Naive B cell (primary cell): ENCODE measurements around the gene SMARCC2. TPM values are rescaled to one million over a fixed set of nuclear protein-coding genes. Genes with fewer than 3 reads are reported as not detected.

ENCODE experiments used
- ATAC-seq, 2 donors: fragments of 150-1000 bp; cut with Tn5 transposase; 2 replicates each; pipeline ENCODE4 v1.10.0; 2021; ENCODE audit warnings: low read depth in 2 of 2, mild to moderate bottlenecking in 2 of 2, moderate library complexity in 2 of 2
- DNase-seq: peaks from one replicate; pipeline ENCODE4 v3.0.0; 2022
- H3K27ac Mint-ChIP-seq, 6 donors: one replicate each; pipeline ENCODE4 v1.8.0; 2020 to 2022; ENCODE audit warnings: mild to moderate bottlenecking in 6 of 6, mixed read lengths in 6 of 6, moderate library complexity in 5 of 6, inconsistent platforms in 2 of 6
- H3K27me3 Mint-ChIP-seq, 3 donors: one replicate each; pipeline ENCODE4 v1.8.0; 2021 to 2022; ENCODE audit warnings: mixed read lengths in 3 of 3, mild to moderate bottlenecking in 1 of 3
- H3K36me3 Mint-ChIP-seq, 2 donors: one replicate each; pipeline ENCODE4 v1.8.0; 2020 to 2022; ENCODE audit warnings: mixed read lengths in 2 of 2, inconsistent platforms in 1 of 2, mild to moderate bottlenecking in 1 of 2
- H3K4me1 Mint-ChIP-seq, 3 donors: one replicate each; pipeline ENCODE4 v1.8.0; 2020 to 2022; ENCODE audit warnings: mixed read lengths in 3 of 3, inconsistent platforms in 1 of 3, mild to moderate bottlenecking in 1 of 3, moderate library complexity in 1 of 3
- H3K4me3 Mint-ChIP-seq, 8 donors: one replicate each; pipeline ENCODE4 v1.8.0; 2020 to 2022; ENCODE audit warnings: mild to moderate bottlenecking in 8 of 8, mixed read lengths in 8 of 8, moderate library complexity in 8 of 8, inconsistent platforms in 2 of 8
- H3K9me3 Mint-ChIP-seq, 7 donors: one replicate each; pipeline ENCODE4 v1.8.0; 2020 to 2022; ENCODE audit warnings: mixed read lengths in 7 of 7, mild to moderate bottlenecking in 5 of 7, inconsistent platforms in 2 of 7, moderate library complexity in 1 of 7
- polyA plus RNA-seq, 6 donors: library from polyadenylated mRNA; unstranded; fragments of 300-500 nt; fragmentation: Illumina TruSeq; gene quantifications; one replicate each; pipeline ENCODE4 v1.2.3, GENCODE V29; 2021; ENCODE audit warnings: low read depth in 6 of 6

Gene SMARCC2
- polyA plus RNA-seq = 100 to 1,000 TPM in 1 of 6 donors, 10 to 100 TPM in 5; 33.3 to 112 (median 64.8) TPM

DNA sequence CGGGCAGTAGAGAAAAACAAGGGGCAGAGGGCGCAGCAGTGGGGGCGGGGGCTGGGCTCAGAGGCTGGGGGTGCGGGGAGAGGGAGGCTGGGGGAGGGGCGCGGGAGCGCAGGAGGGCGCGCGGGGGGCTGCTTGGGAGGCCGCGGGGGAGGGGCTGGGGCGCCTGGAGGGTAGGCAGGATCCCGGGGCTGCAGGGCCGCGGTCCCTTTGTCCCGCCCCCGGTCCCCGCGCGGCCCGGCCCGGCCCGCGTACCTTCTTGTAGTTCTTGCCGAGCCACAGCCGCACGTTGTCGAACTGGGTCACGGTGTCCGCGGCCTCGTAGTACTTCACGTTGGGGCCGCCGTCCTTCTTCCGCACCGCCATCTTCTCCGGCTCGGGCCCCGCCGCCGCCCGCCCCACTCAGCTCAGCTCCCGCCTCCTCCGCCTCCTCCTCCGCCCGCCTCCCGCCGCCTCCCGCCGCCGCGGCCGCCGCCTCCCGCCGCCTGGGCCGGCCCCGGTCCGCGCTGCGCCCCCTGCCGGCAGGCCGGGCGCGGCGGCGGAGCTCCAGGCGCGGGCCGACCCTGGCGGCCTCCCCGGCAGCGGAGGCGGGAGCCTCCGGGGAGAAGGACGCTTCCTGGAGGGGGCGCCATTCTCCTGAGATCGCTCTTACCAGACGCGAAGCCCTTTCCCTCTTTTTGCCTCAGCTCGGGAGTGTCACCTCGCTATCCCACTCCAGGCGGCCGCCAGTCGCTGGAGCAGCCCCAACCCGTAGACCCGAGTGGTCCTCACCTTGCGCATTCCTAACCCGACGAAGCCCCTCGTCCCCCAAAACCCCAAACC, at the start of gene SMARCC2:
Gene SMARCC2, minus strand, starts transcription at position 385 of the 819 bp plus-strand sequence. Its CDS starts 22 bp downstream, at position 363.
- ATAC-seq (peak; percentile 83 to 86), DNase-seq (peak; percentile 84)
- Mint-ChIP-seq H3K27me3 (no peaks in the 10 kb centered on the region), H3K4me3 (peak within 1 kb of the TSS; percentile 88 to 99 (median 95)), H3K9me3 (no peaks in the 10 kb centered on the region), H3K27ac (peak within 1 kb of the TSS; percentile 96 to 100 (median 98)), H3K4me1 (peaks cover 43 to 48% (median 44%) of the 10 kb centered on the region in 3 donors), H3K36me3 (no peaks in the 10 kb centered on the region)

DNA sequence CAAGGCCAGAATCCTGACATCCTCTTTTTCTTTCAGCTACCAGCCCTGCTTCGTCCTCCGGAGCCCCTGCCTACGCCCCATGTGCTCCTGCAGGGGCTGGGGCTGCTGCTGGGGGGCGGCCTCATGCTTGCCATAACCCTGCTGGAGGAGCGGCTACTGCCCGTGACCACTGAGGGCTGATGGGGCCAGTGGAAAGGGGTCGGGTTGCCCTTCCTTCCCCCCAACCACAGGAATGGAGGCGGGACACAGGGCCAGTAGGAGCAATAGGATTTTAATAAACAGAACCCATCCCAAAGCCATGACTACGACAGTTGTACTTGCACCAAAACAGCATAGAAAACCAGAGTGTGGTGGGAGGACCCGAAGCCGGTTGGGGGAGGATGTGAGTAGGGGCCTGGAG, 48.3 kb upstream of the SMARCC2 start:
- H3K9me3 Mint-ChIP-seq = no peaks in the 10 kb centered on the region
- ATAC-seq (no peak), DNase-seq (no peak)
- peaks cover 3 to 16% (median 8%) of the 10 kb centered on the region in 3 donors for H3K4me1 Mint-ChIP-seq
- peaks cover 0 to 11% of the 10 kb centered on the region in 2 donors for H3K36me3 Mint-ChIP-seq
- H3K4me3 Mint-ChIP-seq = no peak overlapping the region
- peak overlapping the region in 1 of 6 donors; percentile 33 for H3K27ac Mint-ChIP-seq
- H3K27me3 Mint-ChIP-seq = no peaks in the 10 kb centered on the region

DNA sequence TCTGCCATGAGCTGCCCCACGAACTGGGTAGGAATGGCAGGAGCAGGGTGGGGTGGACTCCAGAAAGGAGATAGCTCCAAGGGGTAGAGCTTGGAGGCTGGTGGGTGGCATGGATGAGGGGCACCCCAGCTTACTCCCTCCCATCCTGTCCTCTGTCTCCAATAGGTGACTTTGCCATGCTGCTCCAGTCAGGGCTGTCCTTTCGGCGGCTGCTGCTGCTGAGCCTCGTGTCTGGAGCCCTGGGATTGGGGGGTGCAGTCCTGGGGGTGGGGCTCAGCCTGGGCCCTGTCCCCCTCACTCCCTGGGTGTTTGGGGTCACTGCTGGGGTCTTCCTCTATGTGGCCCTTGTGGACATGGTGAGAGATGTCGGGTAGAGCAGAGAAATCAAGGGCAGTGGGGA, 47.7 kb upstream of the SMARCC2 start:
- peaks cover 0 to 10% (median 2%) of the 10 kb centered on the region in 3 donors for H3K4me1 Mint-ChIP-seq
- no peak for DNase-seq
- H3K27me3 Mint-ChIP-seq = no peaks in the 10 kb centered on the region
- H3K9me3 Mint-ChIP-seq = no peaks in the 10 kb centered on the region
- peak overlapping the region in 1 of 6 donors; percentile 95 for H3K27ac Mint-ChIP-seq
- H3K36me3 Mint-ChIP-seq = peaks cover 0 to 6% of the 10 kb centered on the region in 2 donors
- peak overlapping the region in 1 of 8 donors; percentile 79 for H3K4me3 Mint-ChIP-seq
- no peak for ATAC-seq

DNA sequence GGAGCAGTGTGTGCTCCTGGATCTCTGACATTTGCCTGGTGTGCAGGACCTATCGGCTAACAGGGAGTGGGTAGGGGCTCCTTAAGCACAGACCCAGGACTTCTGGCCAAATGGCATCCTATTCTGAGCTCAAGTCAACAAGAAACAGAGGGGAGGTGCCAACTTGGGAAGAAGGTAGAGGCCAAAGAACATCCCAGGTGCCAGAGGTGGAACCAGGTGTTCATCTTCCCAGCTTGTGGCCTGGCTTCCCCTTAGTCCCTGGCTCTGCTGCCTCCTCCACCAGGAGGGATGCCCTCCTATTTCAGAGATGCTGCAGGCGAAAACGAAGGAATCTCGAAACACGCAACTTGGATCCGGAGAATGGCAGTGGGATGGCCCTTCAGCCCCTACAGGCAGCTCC, 46.8 kb upstream of the SMARCC2 start:
- H3K9me3 Mint-ChIP-seq = no peaks in the 10 kb centered on the region
- no peaks in the 10 kb centered on the region for H3K27me3 Mint-ChIP-seq
- no peak for DNase-seq
- H3K4me3 Mint-ChIP-seq = no peak overlapping the region
- ATAC-seq = no peak
- peaks cover 0 to 4% (median 0%) of the 10 kb centered on the region in 3 donors for H3K4me1 Mint-ChIP-seq
- no peak overlapping the region for H3K27ac Mint-ChIP-seq
- no peaks in the 10 kb centered on the region for H3K36me3 Mint-ChIP-seq

DNA sequence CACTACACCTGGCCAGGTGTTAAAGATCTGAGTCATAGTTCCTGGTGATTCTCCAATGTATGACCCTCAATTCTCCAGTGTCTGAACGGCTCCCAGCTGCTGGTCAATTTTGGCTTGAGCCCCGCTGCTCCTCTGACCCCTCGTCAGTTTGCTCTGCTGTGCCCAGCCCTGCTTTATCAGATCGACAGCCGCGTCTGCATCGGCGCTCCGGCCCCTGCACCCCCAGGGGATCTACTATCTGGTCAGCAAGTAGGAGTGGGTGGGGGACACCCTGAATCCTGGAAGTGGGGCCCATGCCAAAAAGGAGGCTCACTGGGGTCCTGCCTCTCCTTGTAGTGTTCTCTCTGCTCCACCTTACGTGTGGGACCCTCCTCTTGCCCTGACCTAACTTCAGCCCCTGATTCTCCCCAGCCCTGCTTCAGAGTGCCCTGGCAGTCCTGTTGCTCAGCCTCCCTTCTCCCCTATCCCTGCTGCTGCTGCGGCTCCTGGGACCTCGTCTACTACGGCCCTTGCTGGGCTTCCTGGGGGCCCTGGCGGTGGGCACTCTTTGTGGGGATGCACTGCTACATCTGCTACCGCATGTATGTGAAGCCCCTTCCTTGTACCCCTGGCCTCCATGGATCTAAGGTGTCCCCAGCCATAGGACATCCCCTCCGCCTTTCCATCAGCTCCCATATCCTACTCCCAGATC, 45.6 kb upstream of the SMARCC2 start:
- DNase-seq = no peak
- Mint-ChIP-seq H3K4me3 (no peak overlapping the region), H3K27ac (no peak overlapping the region), H3K9me3 (no peaks in the 10 kb centered on the region), H3K36me3 (no peaks in the 10 kb centered on the region), H3K4me1 (peaks cover 0 to 8% (median 6%) of the 10 kb centered on the region in 3 donors), H3K27me3 (no peaks in the 10 kb centered on the region)
- ATAC-seq = no peak

DNA sequence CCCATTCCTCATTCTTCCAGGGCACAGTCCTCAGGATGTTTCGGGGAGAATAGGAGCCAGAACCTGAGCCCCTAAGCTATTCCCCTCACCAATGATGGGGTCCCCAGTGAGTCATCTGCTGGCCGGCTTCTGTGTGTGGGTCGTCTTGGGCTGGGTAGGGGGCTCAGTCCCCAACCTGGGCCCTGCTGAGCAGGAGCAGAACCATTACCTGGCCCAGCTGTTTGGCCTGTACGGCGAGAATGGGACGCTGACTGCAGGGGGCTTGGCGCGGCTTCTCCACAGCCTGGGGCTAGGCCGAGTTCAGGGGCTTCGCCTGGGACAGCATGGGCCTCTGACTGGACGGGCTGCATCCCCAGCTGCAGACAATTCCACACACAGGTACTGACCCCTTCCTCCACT, 41.9 kb upstream of the SMARCC2 start:
- ATAC-seq (no peak), DNase-seq (no peak)
- Mint-ChIP-seq H3K36me3 (no peaks in the 10 kb centered on the region), H3K4me3 (peak overlapping the region in 2 of 8 donors; percentile 43 to 64), H3K9me3 (no peaks in the 10 kb centered on the region), H3K4me1 (peaks cover 2 to 8% (median 6%) of the 10 kb centered on the region in 3 donors), H3K27me3 (no peaks in the 10 kb centered on the region), H3K27ac (no peak overlapping the region)

- Mint-ChIP-seq H3K4me1 (peaks cover 5 to 8% (median 8%) of the 10 kb centered on the region in 3 donors), H3K27me3 (no peaks in the 10 kb centered on the region), H3K4me3 (no peak overlapping the region), H3K9me3 (no peaks in the 10 kb centered on the region), H3K27ac (peak overlapping the region in 1 of 6 donors; percentile 32), H3K36me3 (no peaks in the 10 kb centered on the region)
- DNase-seq (no peak), ATAC-seq (no peak)
Observed at GRCh38 chr12:56230432-56231183, 41.3 kb upstream of the SMARCC2 start.

- ATAC-seq = no peak
- no peak within 1 kb of the TSS for H3K4me3 Mint-ChIP-seq
- no peaks in the 10 kb centered on the region for H3K9me3 Mint-ChIP-seq
- peak within 1 kb of the TSS in 2 of 6 donors; percentile 32 to 53 for H3K27ac Mint-ChIP-seq
- no peak for DNase-seq
- no peaks in the 10 kb centered on the region for H3K36me3 Mint-ChIP-seq
- H3K4me1 Mint-ChIP-seq = peaks cover 12 to 15% (median 14%) of the 10 kb centered on the region in 3 donors
- no peaks in the 10 kb centered on the region for H3K27me3 Mint-ChIP-seq
Observed at GRCh38 chr12:56229916-56230431, 40.7 kb upstream of the SMARCC2 start, which contains the start of gene SLC39A5. SLC39A5 (plus strand) TSS chr12:56230051; CDS start chr12:56231275, 1,224 bp downstream.

DNA sequence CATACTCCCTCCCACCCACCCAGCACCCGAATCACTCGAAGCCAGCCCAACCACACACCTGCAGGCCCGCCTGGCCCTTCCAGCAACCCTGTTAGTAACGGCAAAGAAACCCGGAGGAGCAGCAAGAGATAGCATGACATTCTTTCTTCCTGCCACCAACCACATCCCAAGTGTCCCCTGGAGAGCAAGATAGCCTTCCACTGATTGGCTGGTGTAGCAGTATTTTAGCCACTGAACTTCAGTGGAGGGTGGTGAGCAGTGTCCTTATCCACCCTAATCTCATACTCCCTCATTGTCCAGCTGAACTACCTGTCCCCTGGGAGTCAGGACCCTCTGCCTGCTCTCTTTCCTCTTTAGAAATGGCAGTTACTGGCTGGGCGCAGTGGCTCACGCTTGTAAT, 39.8 kb upstream of the SMARCC2 start:
- Mint-ChIP-seq H3K27ac (no peak overlapping the region), H3K27me3 (no peaks in the 10 kb centered on the region), H3K36me3 (no peaks in the 10 kb centered on the region), H3K4me1 (peaks cover 18 to 23% (median 20%) of the 10 kb centered on the region in 3 donors), H3K4me3 (no peak overlapping the region), H3K9me3 (no peaks in the 10 kb centered on the region)
- ATAC-seq (no peak), DNase-seq (no peak)

GRCh38 chr12:56224954-56225353, 35.7 kb upstream of the SMARCC2 start:
- Mint-ChIP-seq H3K4me3 (peak overlapping the region in 7 of 8 donors; percentile 83 to 100 (median 97)), H3K27ac (peak overlapping the region; percentile 45 to 100 (median 79)), H3K36me3 (no peaks in the 10 kb centered on the region), H3K4me1 (peaks cover 37 to 54% (median 46%) of the 10 kb centered on the region in 3 donors), H3K27me3 (no peaks in the 10 kb centered on the region), H3K9me3 (no peaks in the 10 kb centered on the region)
- no peak for ATAC-seq
- no peak for DNase-seq

GRCh38 chr12:56224102-56224701, 34.9 kb upstream of the SMARCC2 start, which contains the start of gene NABP2:
NABP2 (plus strand) TSS chr12:56224342; CDS start chr12:56224857, 515 bp downstream.
- Mint-ChIP-seq H3K27ac (peak within 1 kb of the TSS; percentile 82 to 100 (median 100)), H3K27me3 (no peaks in the 10 kb centered on the region), H3K36me3 (no peaks in the 10 kb centered on the region), H3K4me3 (peak within 1 kb of the TSS; percentile 83 to 100 (median 98)), H3K9me3 (no peaks in the 10 kb centered on the region), H3K4me1 (peaks cover 37 to 57% (median 46%) of the 10 kb centered on the region in 3 donors)
- ATAC-seq (peak; percentile 61 to 63), DNase-seq (peak; percentile 92)

- Mint-ChIP-seq H3K36me3 (no peaks in the 10 kb centered on the region), H3K27ac (peak overlapping the region; percentile 75 to 100 (median 94)), H3K4me3 (peak overlapping the region; percentile 83 to 100 (median 97)), H3K4me1 (peaks cover 37 to 57% (median 46%) of the 10 kb centered on the region in 3 donors), H3K27me3 (no peaks in the 10 kb centered on the region), H3K9me3 (no peaks in the 10 kb centered on the region)
- DNase-seq = no peak
- no peak for ATAC-seq
Observed at GRCh38 chr12:56223571-56224101, 34.4 kb upstream of the SMARCC2 start.
